Neural cell (in vitro differentiated cells): ENCODE results near the gene EFR3B. TPM values are rescaled to one million over a fixed set of nuclear protein-coding genes. Genes with fewer than 3 reads are reported as not detected.

Experiments
- H2AFZ ChIP-seq: fragments of 200-600, 300-800 bp; sonication (generic), shearing (Covaris generic); 2 replicates; pipeline ENCODE4 v1.6.0; 2014; ENCODE audit warnings: low read depth, mild to moderate bottlenecking, antibody characterized with exemption, low read length, moderate library complexity
- H3F3A ChIP-seq: fragments of 200-600 bp; shearing (Covaris generic); 2 replicates; pipeline ENCODE4 v1.6.1; 2016; ENCODE audit warnings: mild to moderate bottlenecking, moderate library complexity, mixed read lengths, antibody characterized with exemption, low read length; ENCODE audit not compliant: insufficient read depth, poor library complexity, severe bottlenecking
- H3K27ac ChIP-seq: fragments of 200-600, 300-800 bp; sonication (generic), shearing (Covaris generic); 2 replicates; pipeline ENCODE4 v1.5.1; 2014; ENCODE audit warnings: mild to moderate bottlenecking, low read length, moderate library complexity
- H3K27me3 ChIP-seq: fragments of 300-800, 200-600 bp; sonication (generic), shearing (Covaris generic); 2 replicates; pipeline ENCODE4 v1.6.0; 2014; ENCODE audit warnings: mild to moderate bottlenecking, low read depth, low read length, moderate library complexity; ENCODE audit not compliant: insufficient read depth
- H3K36me3 ChIP-seq: fragments of 300-800, 200-600 bp; sonication (generic), shearing (Covaris generic); 2 replicates; pipeline ENCODE4 v1.5.1; 2014; ENCODE audit warnings: mild to moderate bottlenecking, antibody characterized with exemption, low read length, moderate library complexity; ENCODE audit not compliant: insufficient read depth
- H3K4me2 ChIP-seq: fragments of 300-800, 200-600 bp; sonication (generic), shearing (Covaris generic); 2 replicates; pipeline ENCODE4 v1.6.0; 2014; ENCODE audit warnings: mild to moderate bottlenecking, low read length
- H3K4me3 ChIP-seq: fragments of 300-800, 200-600 bp; sonication (generic), shearing (Covaris generic); 2 replicates; pipeline ENCODE4 v1.5.1; 2014; ENCODE audit warnings: mild to moderate bottlenecking, low read length, moderate library complexity
- H3K79me2 ChIP-seq: fragments of 200-600 bp; shearing (Covaris generic); replicated peaks from 2 replicates; pipeline ENCODE4 v1.6.0; 2014; ENCODE audit warnings: mild to moderate bottlenecking, low read length, moderate library complexity; ENCODE audit not compliant: insufficient read depth
- H3K9ac ChIP-seq: fragments of 300-800, 200-600 bp; sonication (generic), shearing (Covaris generic); 2 replicates; pipeline ENCODE4 v1.6.1; 2016; ENCODE audit warnings: mild to moderate bottlenecking, low read length, mixed read lengths
- H3K9me2 ChIP-seq: fragments of 200-600 bp; shearing (Covaris generic); 2 replicates; pipeline ENCODE4 v1.6.1; 2016; ENCODE audit warnings: mild to moderate bottlenecking, low read length, mixed read lengths; ENCODE audit not compliant: insufficient read depth
- H3K9me3 ChIP-seq: fragments of 200-600, 300-800 bp; sonication (generic), shearing (Covaris generic); 2 replicates; pipeline ENCODE4 v1.6.1; 2016; ENCODE audit warnings: mild to moderate bottlenecking, mixed run types, low read length, moderate library complexity, mixed read lengths
- H4K20me1 ChIP-seq: fragments of 200-600 bp; shearing (Covaris generic); 2 replicates; pipeline ENCODE4 v1.6.1; 2016; ENCODE audit warnings: mild to moderate bottlenecking, mixed run types; ENCODE audit not compliant: insufficient read depth
- EP300 ChIP-seq: fragments of 450-650 bp; conservative IDR thresholded peaks from 2 replicates; pipeline ENCODE4 v1.6.1; 2014; ENCODE audit warnings: antibody characterized with exemption, mild to moderate bottlenecking, moderate library complexity; ENCODE audit not compliant: poor library complexity, severe bottlenecking
- EZH2 ChIP-seq: fragments of 200-600, 300-800 bp; shearing (Covaris generic), sonication (generic); IDR thresholded peaks from 2 replicates; pipeline ENCODE4 v1.6.1; 2014; ENCODE audit warnings: antibody characterized with exemption, low read length, borderline replicate concordance, mild to moderate bottlenecking; ENCODE audit not compliant: insufficient read depth, poor library complexity, severe bottlenecking
- MXI1 ChIP-seq: fragments of 450-650 bp; conservative IDR thresholded peaks from 2 replicates; pipeline ENCODE4 v1.6.1; 2014; ENCODE audit warnings: antibody characterized with exemption, mild to moderate bottlenecking; ENCODE audit not compliant: poor library complexity, severe bottlenecking
- POLR2AphosphoS5 ChIP-seq: IDR thresholded peaks from 2 replicates; pipeline ENCODE4 v1.6.1; 2012
- RAD21 ChIP-seq: fragments of 450-650 bp; conservative IDR thresholded peaks from 2 replicates; pipeline ENCODE4 v1.6.1; 2014; ENCODE audit warnings: antibody characterized with exemption, mild to moderate bottlenecking, moderate library complexity
- SMC3 ChIP-seq: fragments of 450-650 bp; conservative IDR thresholded peaks from 2 replicates; pipeline ENCODE4 v1.6.1; 2014; ENCODE audit warnings: antibody characterized with exemption, mild to moderate bottlenecking, moderate library complexity; ENCODE audit not compliant: poor library complexity
- TAF1 ChIP-seq: IDR thresholded peaks from 2 replicates; pipeline ENCODE4 v1.6.1; 2012; ENCODE audit warnings: low read depth
- polyA plus RNA-seq: library from polyadenylated mRNA; depleted of rRNA; stranded (reverse); fragments of >200 nt; gene quantifications from 2 replicates; pipeline ENCODE4 v1.2.3, GENCODE V29; 2014
- TF ChIP-seq, protein P1 (sequence below): fragments of 450-650 bp; IDR thresholded peaks from 2 replicates; pipeline ENCODE4 v1.5.1; 2014; ENCODE audit warnings: antibody characterized with exemption, mild to moderate bottlenecking, moderate library complexity; ENCODE audit not compliant: poor library complexity, severe bottlenecking
- TF ChIP-seq, protein P2 (sequence below): IDR thresholded peaks from 2 replicates; pipeline ENCODE4 v1.6.1; 2012; ENCODE audit warnings: borderline replicate concordance

EFR3B gene
- polyA plus RNA-seq, 1 donor from 2014 or later: 29.3 TPM

GRCh38 chr2:25066455-25066854, 24.6 kb downstream of the EFR3B start:
- Histone ChIP-seq H3K9me2 (no peaks in the 10 kb centered on the region), H3K79me2 (peaks cover 4% of the 10 kb centered on the region), H2AFZ (no peak overlapping the region), H3K27ac (no peak overlapping the region), H3K36me3 (no peaks in the 10 kb centered on the region), H3K4me3 (no peak overlapping the region), H3K4me2 (no peak overlapping the region), H4K20me1 (no peaks in the 10 kb centered on the region), H3K9ac (no peak overlapping the region), H3K9me3 (no peaks in the 10 kb centered on the region), H3F3A (no peaks in the 10 kb centered on the region), H3K27me3 (no peaks in the 10 kb centered on the region)
- TF ChIP-seq EZH2: no peak
- TF ChIP-seq SMC3: no peak
- no peak for TF ChIP-seq EP300
- TF ChIP-seq RAD21: no peak
- TF ChIP-seq POLR2AphosphoS5: no peak
- no peak for TF ChIP-seq TAF1
- TF ChIP-seq, protein P1, sequence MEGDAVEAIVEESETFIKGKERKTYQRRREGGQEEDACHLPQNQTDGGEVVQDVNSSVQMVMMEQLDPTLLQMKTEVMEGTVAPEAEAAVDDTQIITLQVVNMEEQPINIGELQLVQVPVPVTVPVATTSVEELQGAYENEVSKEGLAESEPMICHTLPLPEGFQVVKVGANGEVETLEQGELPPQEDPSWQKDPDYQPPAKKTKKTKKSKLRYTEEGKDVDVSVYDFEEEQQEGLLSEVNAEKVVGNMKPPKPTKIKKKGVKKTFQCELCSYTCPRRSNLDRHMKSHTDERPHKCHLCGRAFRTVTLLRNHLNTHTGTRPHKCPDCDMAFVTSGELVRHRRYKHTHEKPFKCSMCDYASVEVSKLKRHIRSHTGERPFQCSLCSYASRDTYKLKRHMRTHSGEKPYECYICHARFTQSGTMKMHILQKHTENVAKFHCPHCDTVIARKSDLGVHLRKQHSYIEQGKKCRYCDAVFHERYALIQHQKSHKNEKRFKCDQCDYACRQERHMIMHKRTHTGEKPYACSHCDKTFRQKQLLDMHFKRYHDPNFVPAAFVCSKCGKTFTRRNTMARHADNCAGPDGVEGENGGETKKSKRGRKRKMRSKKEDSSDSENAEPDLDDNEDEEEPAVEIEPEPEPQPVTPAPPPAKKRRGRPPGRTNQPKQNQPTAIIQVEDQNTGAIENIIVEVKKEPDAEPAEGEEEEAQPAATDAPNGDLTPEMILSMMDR: no peak
- TF ChIP-seq, protein P2, sequence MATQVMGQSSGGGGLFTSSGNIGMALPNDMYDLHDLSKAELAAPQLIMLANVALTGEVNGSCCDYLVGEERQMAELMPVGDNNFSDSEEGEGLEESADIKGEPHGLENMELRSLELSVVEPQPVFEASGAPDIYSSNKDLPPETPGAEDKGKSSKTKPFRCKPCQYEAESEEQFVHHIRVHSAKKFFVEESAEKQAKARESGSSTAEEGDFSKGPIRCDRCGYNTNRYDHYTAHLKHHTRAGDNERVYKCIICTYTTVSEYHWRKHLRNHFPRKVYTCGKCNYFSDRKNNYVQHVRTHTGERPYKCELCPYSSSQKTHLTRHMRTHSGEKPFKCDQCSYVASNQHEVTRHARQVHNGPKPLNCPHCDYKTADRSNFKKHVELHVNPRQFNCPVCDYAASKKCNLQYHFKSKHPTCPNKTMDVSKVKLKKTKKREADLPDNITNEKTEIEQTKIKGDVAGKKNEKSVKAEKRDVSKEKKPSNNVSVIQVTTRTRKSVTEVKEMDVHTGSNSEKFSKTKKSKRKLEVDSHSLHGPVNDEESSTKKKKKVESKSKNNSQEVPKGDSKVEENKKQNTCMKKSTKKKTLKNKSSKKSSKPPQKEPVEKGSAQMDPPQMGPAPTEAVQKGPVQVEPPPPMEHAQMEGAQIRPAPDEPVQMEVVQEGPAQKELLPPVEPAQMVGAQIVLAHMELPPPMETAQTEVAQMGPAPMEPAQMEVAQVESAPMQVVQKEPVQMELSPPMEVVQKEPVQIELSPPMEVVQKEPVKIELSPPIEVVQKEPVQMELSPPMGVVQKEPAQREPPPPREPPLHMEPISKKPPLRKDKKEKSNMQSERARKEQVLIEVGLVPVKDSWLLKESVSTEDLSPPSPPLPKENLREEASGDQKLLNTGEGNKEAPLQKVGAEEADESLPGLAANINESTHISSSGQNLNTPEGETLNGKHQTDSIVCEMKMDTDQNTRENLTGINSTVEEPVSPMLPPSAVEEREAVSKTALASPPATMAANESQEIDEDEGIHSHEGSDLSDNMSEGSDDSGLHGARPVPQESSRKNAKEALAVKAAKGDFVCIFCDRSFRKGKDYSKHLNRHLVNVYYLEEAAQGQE: no peak
- no peak for TF ChIP-seq MXI1

DNA sequence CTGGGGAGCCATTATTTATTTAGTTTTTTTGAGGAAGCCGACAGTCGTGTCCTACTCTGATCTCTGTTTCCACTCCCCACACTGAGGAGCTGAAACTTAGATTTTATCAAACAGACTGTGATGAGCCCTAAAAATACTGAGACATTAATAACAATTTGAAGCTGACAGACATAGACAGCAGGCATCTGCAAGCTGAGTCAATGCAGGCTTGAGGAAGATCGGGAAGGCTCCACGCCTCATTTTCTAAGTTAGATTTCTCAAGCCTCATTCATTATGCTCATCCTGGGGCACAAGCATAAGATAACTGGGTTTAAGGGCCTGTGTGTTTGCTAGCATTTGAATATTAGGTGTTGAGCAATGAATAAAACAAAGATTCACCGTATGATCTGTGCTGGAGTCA, 26.3 kb downstream of the EFR3B start:
- H3K9ac ChIP-seq: no peak overlapping the region
- no peaks in the 10 kb centered on the region for H3F3A ChIP-seq

More for the DNA sequence above, 26.3 kb downstream of the EFR3B start:
- TF ChIP-seq MXI1 (no peak), SMC3 (no peak), RAD21 (no peak), TAF1 (no peak), EP300 (no peak)
- TF ChIP-seq, protein P2: no peak
- H3K27me3 ChIP-seq: no peaks in the 10 kb centered on the region
- H3K4me2 ChIP-seq: no peak overlapping the region
- peaks cover 4% of the 10 kb centered on the region for H3K79me2 ChIP-seq
- no peaks in the 10 kb centered on the region for H3K9me2 ChIP-seq
- no peak overlapping the region for H3K4me3 ChIP-seq
- H3K9me3 ChIP-seq: no peaks in the 10 kb centered on the region
- no peaks in the 10 kb centered on the region for H4K20me1 ChIP-seq
- no peak overlapping the region for H3K27ac ChIP-seq
- H2AFZ ChIP-seq: no peak overlapping the region
- no peaks in the 10 kb centered on the region for H3K36me3 ChIP-seq
